HepG2 (cell line): ENCODE measurements around the gene SUSD4. TPM values are rescaled to one million over a fixed set of nuclear protein-coding genes. Genes with fewer than 3 reads are reported as not detected.

Source experiments
- ATAC-seq: fragments of 200-7000 bp; cut with Tn5 transposase; 3 replicates; pipeline ENCODE4 v1.9.1; 2020; ENCODE audit warnings: mild to moderate bottlenecking, moderate library complexity
- BruUV-seq: library from RNA; stranded (reverse); fragments of 400-500 nt; replicated peaks from 2 replicates; lab custom pipeline; 2021; lab: Mats Ljungman, UMichigan
- CTCF ChIA-PET: fragments of 300-600 bp; formaldehyde crosslinking; extraction: SDS; loops from one replicate; lab custom pipeline; 2021; ENCODE audit warnings: low total read pairs, inconsistent platforms, low intra/inter-chr PET ratio; lab: Yijun Ruan, JAX
- POLR2A ChIA-PET: fragments of 350-600 bp; sonication (Branson Sonifier 250); formaldehyde crosslinking; loops from one replicate; lab custom pipeline; 2020; ENCODE audit warnings: antibody characterized with exemption, inconsistent platforms; lab: Yijun Ruan, JAX
- DNase-seq: peaks from one replicate; pipeline ENCODE4 v3.0.0-alpha.2; 2015; ENCODE audit warnings: low spot score
- FAIRE-seq: peaks from 3 replicates; lab custom pipeline; 2011; peaks lifted over from hg19 to GRCh38; lab: Jason Lieb, UNC
- H2AFZ ChIP-seq: one replicate; pipeline ENCODE4 v1.6.1; 2011; ENCODE audit warnings: low read length, inconsistent platforms
- H3K27ac ChIP-seq: fragments of 300-600 bp; 3 replicates; pipeline ENCODE4 v1.8.0; 2011; ENCODE audit warnings: mixed run types, mild to moderate bottlenecking, mixed read lengths, low read length, inconsistent platforms; ENCODE audit not compliant: insufficient read depth; ENCODE audit errors: extremely low read length
- H3K27me3 ChIP-seq, 2 experiments: fragments of 200-600 bp in 1 of 2; 2 replicates in 1 of 2; 3 replicates in 1 of 2; pipeline versions ENCODE4 v1.6.0 to v1.8.0; 2011; ENCODE audit warnings: low read length in 2 of 2, mild to moderate bottlenecking in 2 of 2, moderate library complexity in 2 of 2, inconsistent platforms in 1 of 2; ENCODE audit not compliant: insufficient read depth in 2 of 2, control insufficient read depth in 1 of 2
- H3K36me3 ChIP-seq, 2 experiments: fragments of 200-600 bp in 1 of 2; replicated peaks in 1 of 2; 2 replicates in 1 of 2; 3 replicates in 1 of 2; pipeline versions ENCODE4 v1.5.1 to v1.8.0; 2011; ENCODE audit warnings: low read length in 2 of 2, inconsistent platforms in 1 of 2; ENCODE audit not compliant: insufficient read depth in 2 of 2, control insufficient read depth in 1 of 2
- H3K4me1 ChIP-seq: 2 replicates; pipeline ENCODE4 v1.5.1; 2012; ENCODE audit warnings: low read length, inconsistent platforms; ENCODE audit not compliant: insufficient read depth
- H3K4me2 ChIP-seq: 2 replicates; pipeline ENCODE4 v1.6.0; 2011; ENCODE audit warnings: low read depth, low read length, inconsistent platforms
- H3K4me3 ChIP-seq, 3 experiments: fragments of 200-600 bp in 1 of 3; sonication (generic), shearing (Covaris generic) in 1 of 3; replicated peaks in 1 of 3; 2 replicates each; pipeline ENCODE4 v1.5.1; 2011 to 2016; ENCODE audit warnings: low read length in 3 of 3, inconsistent platforms in 2 of 3, low read depth in 2 of 3, mild to moderate bottlenecking in 2 of 3, control low read depth in 1 of 3, mixed read lengths in 1 of 3; ENCODE audit not compliant: insufficient read depth in 1 of 3
- H3K79me2 ChIP-seq: one replicate; pipeline ENCODE4 v1.6.1; 2011; ENCODE audit warnings: low read length, inconsistent platforms; ENCODE audit not compliant: insufficient read depth
- H3K9ac ChIP-seq: 2 replicates; pipeline ENCODE4 v1.6.0; 2011; ENCODE audit warnings: mild to moderate bottlenecking, low read depth, low read length, inconsistent platforms; ENCODE audit not compliant: insufficient read depth
- H3K9me3 ChIP-seq: 2 replicates; pipeline ENCODE4 v1.5.1; 2012; ENCODE audit warnings: mild to moderate bottlenecking, low read length
- H4K20me1 ChIP-seq: 2 replicates; pipeline ENCODE4 v1.6.0; 2011; ENCODE audit warnings: inconsistent platforms, mild to moderate bottlenecking, low read length, moderate library complexity; ENCODE audit not compliant: insufficient read depth
- CREM ChIP-seq, 2 experiments: sonication (generic) in 1 of 2; formaldehyde crosslinking in 1 of 2; IDR thresholded peaks; 2 replicates each; pipeline versions ENCODE4 v1.4.0 to v1.6.1; 2016 to 2020; ENCODE audit warnings: antibody characterized with exemption in 1 of 2, mild to moderate bottlenecking in 1 of 2, missing genetic modification reagents in 1 of 2
- GPN1 ChIP-seq: sonication (generic); formaldehyde crosslinking; IDR thresholded peaks from 2 replicates; pipeline ENCODE4 v1.5.1; 2020; ENCODE audit warnings: missing genetic modification reagents, borderline replicate concordance
- HOXA3 ChIP-seq: sonication (generic); formaldehyde crosslinking; IDR thresholded peaks from 2 replicates; pipeline ENCODE4 v1.5.0; 2020; ENCODE audit warnings: missing genetic modification reagents
- NFKBIZ ChIP-seq: IDR thresholded peaks from 2 replicates; pipeline ENCODE4 v1.6.1; 2018; ENCODE audit warnings: missing genetic modification reagents, missing compliant biosample characterization
- RBFOX2 ChIP-seq: fragments of 200-400 bp; formaldehyde crosslinking; IDR thresholded peaks from 2 replicates; pipeline ENCODE4 v1.6.1; 2017; ENCODE audit warnings: low read depth, mild to moderate bottlenecking, low read length
- RNF2 ChIP-seq: fragments of 450-650 bp; conservative IDR thresholded peaks from 2 replicates; pipeline ENCODE4 v1.6.1; 2016; ENCODE audit warnings: low read depth
- SKI ChIP-seq: fragments of 450-650 bp; IDR thresholded peaks from one replicate; pipeline ENCODE4 v1.6.1; 2018; ENCODE audit warnings: mild to moderate bottlenecking; ENCODE audit not compliant: partially characterized antibody
- ZNF10 ChIP-seq: sonication (generic); formaldehyde crosslinking; IDR thresholded peaks from 2 replicates; pipeline ENCODE4 v1.4.0; 2020; ENCODE audit warnings: mild to moderate bottlenecking, low read depth, missing genetic modification reagents, borderline replicate concordance
- ZNF780A ChIP-seq: sonication (generic); formaldehyde crosslinking; IDR thresholded peaks from 2 replicates; pipeline ENCODE4 v1.8.0; 2022; ENCODE audit warnings: mild to moderate bottlenecking, missing genetic modification reagents, moderate library complexity
- WGBS: methylation state at CpG from one replicate; pipeline ENCODE4 v1.1.6; 2017; ENCODE audit warnings: low lambda C conversion rate; 5-methylcytosine and 5-hydroxymethylcytosine counted together
- in situ Hi-C: cut with HindIII; loops from 2 replicates; pipeline ENCODE4 v1.10.0; 2017; ENCODE audit warnings: low pct_unique_long_range_greater_than_20kb; ENCODE audit not compliant: extremely low pct_ligation_motif_present
- intact Hi-C: fragments of 100-400 bp; cut with micrococcal nuclease; formaldehyde crosslinking; loops from one replicate; pipeline ENCODE4 v1.10.0; 2022; ENCODE audit not compliant: unreplicated experiment
- polyA plus RNA-seq, 8 experiments: library from polyadenylated mRNA; depleted of rRNA in 3 of 8; stranded (reverse) in 7 of 8; unstranded in 1 of 8; fragments of >200 nt; fragmentation: Illumina TruSeq in 4 of 8; extraction: Trizol in 4 of 8; gene quantifications; 2 replicates each; pipeline versions ENCODE4 v1.2.1 to v1.2.3, GENCODE V29; 2011 to 2016; ENCODE audit warnings: low read depth in 4 of 8, missing spikeins in 1 of 8, mixed read lengths in 1 of 8; ENCODE audit not compliant: insufficient read depth in 1 of 8
- total RNA-seq, 5 experiments: library from RNA; depleted of rRNA; stranded (reverse); fragments of >200 nt; fragmentation: Illumina TruSeq; extraction: Trizol; gene quantifications; 2 replicates each; pipeline ENCODE4 v1.2.3, GENCODE V29; 2016; ENCODE audit warnings: low read depth in 1 of 5
- TF ChIP-seq, protein P1 (sequence below): IDR thresholded peaks from 2 replicates; pipeline ENCODE4 v1.6.1; 2016; ENCODE audit warnings: missing biosample characterization, missing genetic modification reagents, low read depth
- TF ChIP-seq, protein P2 (sequence below): sonication (generic); formaldehyde crosslinking; IDR thresholded peaks from 2 replicates; pipeline ENCODE4 v1.4.0; 2020; ENCODE audit warnings: low read depth, mild to moderate bottlenecking, missing genetic modification reagents
- TF ChIP-seq, protein P3 (sequence below): sonication (generic); formaldehyde crosslinking; IDR thresholded peaks from 2 replicates; pipeline ENCODE4 v1.9.0; 2021; ENCODE audit warnings: missing genetic modification reagents, mild to moderate bottlenecking, borderline replicate concordance
- TF ChIP-seq, protein P4 (sequence below): sonication (generic); formaldehyde crosslinking; IDR thresholded peaks from 2 replicates; pipeline ENCODE4 v1.4.0; 2020; ENCODE audit warnings: missing genetic modification reagents

SUSD4 gene
- total and polyA plus RNA-seq, 2 of the 13 experiments (the other 11 are each of a cell fraction or from before 2014, with no cell fraction given): not detected

GRCh38 chr1:223235091-223235490 is 128.9 kb downstream of the SUSD4 start (continued):
- TF ChIP-seq GPN1 (CRISPR knock-in tag) (no peak), SKI (no peak), RBFOX2 (no peak), ZNF10 (CRISPR knock-in tag) (no peak), HOXA3 (CRISPR knock-in tag) (no peak)
- TF ChIP-seq, protein P1, sequence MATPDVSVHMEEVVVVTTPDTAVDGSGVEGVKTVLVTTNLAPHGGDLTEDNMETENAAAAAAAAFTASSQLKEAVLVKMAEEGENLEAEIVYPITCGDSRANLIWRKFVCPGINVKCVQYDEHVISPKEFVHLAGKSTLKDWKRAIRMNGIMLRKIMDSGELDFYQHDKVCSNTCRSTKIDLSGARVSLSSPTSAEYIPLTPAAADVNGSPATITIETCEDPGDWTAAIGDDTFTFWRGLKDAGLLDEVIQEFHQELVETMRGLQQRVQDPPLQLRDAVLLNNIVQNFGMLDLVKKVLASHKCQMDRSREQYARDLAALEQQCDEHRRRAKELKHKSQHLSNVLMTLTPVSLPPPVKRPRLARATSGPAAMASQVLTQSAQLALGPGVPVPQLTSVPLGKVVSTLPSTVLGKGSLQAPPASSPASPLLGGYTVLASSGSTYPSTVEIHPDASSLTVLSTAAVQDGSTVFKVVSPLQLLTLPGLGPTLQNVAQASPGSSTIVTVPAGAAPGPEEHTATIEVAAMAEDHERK (CRISPR knock-in tag): no peak
- TF ChIP-seq, all 625 proteins: peak for 0

- FAIRE-seq (no peak), DNase-seq (no peak), ATAC-seq (no peak)
- Histone ChIP-seq H3K4me2 (no peak overlapping the region), H3K79me2 (no peaks in the 10 kb centered on the region), H3K9me3 (no peaks in the 10 kb centered on the region), H3K27ac (no peak overlapping the region), H2AFZ (no peak overlapping the region), H3K27me3 (peaks cover 0 to 2% of the 10 kb centered on the region in 2 experiments; a peak in 2 of 5 replicates), H3K4me1 (no peaks in the 10 kb centered on the region), H4K20me1 (no peaks in the 10 kb centered on the region), H3K36me3 (no peaks in the 10 kb centered on the region), H3K9ac (no peak overlapping the region), H3K4me3 (no peak overlapping the region)
- ChIA-PET POLR2A (no interaction called here), CTCF (no interaction called here)
- BruUV-seq: no TSS peak
- 22% methylated on average over 5 of the region's 5 CpGs for WGBS
- in situ Hi-C loops (no loop called here), intact Hi-C loops (no loop called here)
- TF ChIP-seq, protein P2, sequence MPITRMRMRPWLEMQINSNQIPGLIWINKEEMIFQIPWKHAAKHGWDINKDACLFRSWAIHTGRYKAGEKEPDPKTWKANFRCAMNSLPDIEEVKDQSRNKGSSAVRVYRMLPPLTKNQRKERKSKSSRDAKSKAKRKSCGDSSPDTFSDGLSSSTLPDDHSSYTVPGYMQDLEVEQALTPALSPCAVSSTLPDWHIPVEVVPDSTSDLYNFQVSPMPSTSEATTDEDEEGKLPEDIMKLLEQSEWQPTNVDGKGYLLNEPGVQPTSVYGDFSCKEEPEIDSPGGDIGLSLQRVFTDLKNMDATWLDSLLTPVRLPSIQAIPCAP (CRISPR knock-in tag): no peak
- no peak for TF ChIP-seq RNF2
- TF ChIP-seq CREM (IDR thresholded peaks at IDR 0.05): no peak
- no peak for TF ChIP-seq CREM (CRISPR knock-in tag; IDR thresholded peaks at IDR 0.05)
- TF ChIP-seq, protein P3, sequence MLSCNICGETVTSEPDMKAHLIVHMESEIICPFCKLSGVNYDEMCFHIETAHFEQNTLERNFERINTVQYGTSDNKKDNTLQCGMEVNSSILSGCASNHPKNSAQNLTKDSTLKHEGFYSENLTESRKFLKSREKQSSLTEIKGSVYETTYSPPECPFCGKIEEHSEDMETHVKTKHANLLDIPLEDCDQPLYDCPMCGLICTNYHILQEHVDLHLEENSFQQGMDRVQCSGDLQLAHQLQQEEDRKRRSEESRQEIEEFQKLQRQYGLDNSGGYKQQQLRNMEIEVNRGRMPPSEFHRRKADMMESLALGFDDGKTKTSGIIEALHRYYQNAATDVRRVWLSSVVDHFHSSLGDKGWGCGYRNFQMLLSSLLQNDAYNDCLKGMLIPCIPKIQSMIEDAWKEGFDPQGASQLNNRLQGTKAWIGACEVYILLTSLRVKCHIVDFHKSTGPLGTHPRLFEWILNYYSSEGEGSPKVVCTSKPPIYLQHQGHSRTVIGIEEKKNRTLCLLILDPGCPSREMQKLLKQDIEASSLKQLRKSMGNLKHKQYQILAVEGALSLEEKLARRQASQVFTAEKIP (CRISPR knock-in tag): no peak
- TF ChIP-seq NFKBIZ (CRISPR knock-in tag): no peak
- TF ChIP-seq ZNF780A (CRISPR knock-in tag): no peak
- TF ChIP-seq, protein P4, sequence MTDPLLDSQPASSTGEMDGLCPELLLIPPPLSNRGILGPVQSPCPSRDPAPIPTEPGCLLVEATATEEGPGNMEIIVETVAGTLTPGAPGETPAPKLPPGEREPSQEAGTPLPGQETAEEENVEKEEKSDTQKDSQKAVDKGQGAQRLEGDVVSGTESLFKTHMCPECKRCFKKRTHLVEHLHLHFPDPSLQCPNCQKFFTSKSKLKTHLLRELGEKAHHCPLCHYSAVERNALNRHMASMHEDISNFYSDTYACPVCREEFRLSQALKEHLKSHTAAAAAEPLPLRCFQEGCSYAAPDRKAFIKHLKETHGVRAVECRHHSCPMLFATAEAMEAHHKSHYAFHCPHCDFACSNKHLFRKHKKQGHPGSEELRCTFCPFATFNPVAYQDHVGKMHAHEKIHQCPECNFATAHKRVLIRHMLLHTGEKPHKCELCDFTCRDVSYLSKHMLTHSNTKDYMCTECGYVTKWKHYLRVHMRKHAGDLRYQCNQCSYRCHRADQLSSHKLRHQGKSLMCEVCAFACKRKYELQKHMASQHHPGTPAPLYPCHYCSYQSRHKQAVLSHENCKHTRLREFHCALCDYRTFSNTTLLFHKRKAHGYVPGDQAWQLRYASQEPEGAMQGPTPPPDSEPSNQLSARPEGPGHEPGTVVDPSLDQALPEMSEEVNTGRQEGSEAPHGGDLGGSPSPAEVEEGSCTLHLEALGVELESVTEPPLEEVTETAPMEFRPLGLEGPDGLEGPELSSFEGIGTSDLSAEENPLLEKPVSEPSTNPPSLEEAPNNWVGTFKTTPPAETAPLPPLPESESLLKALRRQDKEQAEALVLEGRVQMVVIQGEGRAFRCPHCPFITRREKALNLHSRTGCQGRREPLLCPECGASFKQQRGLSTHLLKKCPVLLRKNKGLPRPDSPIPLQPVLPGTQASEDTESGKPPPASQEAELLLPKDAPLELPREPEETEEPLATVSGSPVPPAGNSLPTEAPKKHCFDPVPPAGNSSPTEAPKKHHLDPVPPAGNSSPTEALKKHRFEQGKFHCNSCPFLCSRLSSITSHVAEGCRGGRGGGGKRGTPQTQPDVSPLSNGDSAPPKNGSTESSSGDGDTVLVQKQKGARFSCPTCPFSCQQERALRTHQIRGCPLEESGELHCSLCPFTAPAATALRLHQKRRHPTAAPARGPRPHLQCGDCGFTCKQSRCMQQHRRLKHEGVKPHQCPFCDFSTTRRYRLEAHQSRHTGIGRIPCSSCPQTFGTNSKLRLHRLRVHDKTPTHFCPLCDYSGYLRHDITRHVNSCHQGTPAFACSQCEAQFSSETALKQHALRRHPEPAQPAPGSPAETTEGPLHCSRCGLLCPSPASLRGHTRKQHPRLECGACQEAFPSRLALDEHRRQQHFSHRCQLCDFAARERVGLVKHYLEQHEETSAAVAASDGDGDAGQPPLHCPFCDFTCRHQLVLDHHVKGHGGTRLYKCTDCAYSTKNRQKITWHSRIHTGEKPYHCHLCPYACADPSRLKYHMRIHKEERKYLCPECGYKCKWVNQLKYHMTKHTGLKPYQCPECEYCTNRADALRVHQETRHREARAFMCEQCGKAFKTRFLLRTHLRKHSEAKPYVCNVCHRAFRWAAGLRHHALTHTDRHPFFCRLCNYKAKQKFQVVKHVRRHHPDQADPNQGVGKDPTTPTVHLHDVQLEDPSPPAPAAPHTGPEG (CRISPR knock-in tag): no peak
These were observed 129.4 kb downstream of the SUSD4 start for GRCh38 chr1:223234534-223234933.
